ENCODE measurements around the gene LAMC1.
"Not testable (repeated sequence)": the region's sequence is repeated elsewhere in the genome, so short reads cannot be mapped to it uniquely, and the experiment has no call there.

Gene LAMC1

GRCh38 chr1:183148599-183148998 lies 125.4 kb downstream of the LAMC1 start:
- DNase-seq (ENCODE audit: low spot score) = no peak

- DNase-seq (ENCODE audit: low spot score) = no peak
These were observed 126.1 kb downstream of the LAMC1 start for GRCh38 chr1:183149273-183149672.

- DNase-seq (ENCODE audit: low spot score) = not testable (repeated sequence)
These were observed 126.8 kb downstream of the LAMC1 start for GRCh38 chr1:183150032-183150431.

- DNase-seq (ENCODE audit: low spot score) = no peak
These were observed 127.2 kb downstream of the LAMC1 start for GRCh38 chr1:183150445-183150844.

- no peak for DNase-seq (ENCODE audit: low spot score)
These were observed 129.0 kb downstream of the LAMC1 start for GRCh38 chr1:183152180-183152579.

- no peak for DNase-seq (ENCODE audit: low spot score)
These were observed 132.7 kb downstream of the LAMC1 start for GRCh38 chr1:183155939-183156338.

- no peak for DNase-seq (ENCODE audit: low spot score)
These were observed 136.7 kb downstream of the LAMC1 start for GRCh38 chr1:183159960-183160359.

GRCh38 chr1:183161391-183161790 lies 138.2 kb downstream of the LAMC1 start:
- no peak for DNase-seq (ENCODE audit: low spot score)

GRCh38 chr1:183163316-183163715 lies 140.1 kb downstream of the LAMC1 start:
- peak; percentile 63 for DNase-seq (ENCODE audit: low spot score)

GRCh38 chr1:183164340-183164739 lies 141.1 kb downstream of the LAMC1 start:
- DNase-seq (ENCODE audit: low spot score) = peak; percentile 23

- DNase-seq (ENCODE audit: low spot score) = no peak
These were observed 141.7 kb downstream of the LAMC1 start for GRCh38 chr1:183164963-183165362.

- DNase-seq (ENCODE audit: low spot score) = no peak
These were observed 142.2 kb downstream of the LAMC1 start for GRCh38 chr1:183165456-183165855.

- no peak for DNase-seq (ENCODE audit: low spot score)
These were observed 143.2 kb downstream of the LAMC1 start for GRCh38 chr1:183166454-183166853.

- no peak for DNase-seq (ENCODE audit: low spot score)
These were observed 144.5 kb downstream of the LAMC1 start for GRCh38 chr1:183167676-183168075.

- DNase-seq (ENCODE audit: low spot score) = no peak
These were observed 145.1 kb downstream of the LAMC1 start for GRCh38 chr1:183168308-183168707.

GRCh38 chr1:183173828-183174227 lies 150.6 kb downstream of the LAMC1 start:
- DNase-seq (ENCODE audit: low spot score) = no peak

- no peak for DNase-seq (ENCODE audit: low spot score)
These were observed 152.4 kb downstream of the LAMC1 start for GRCh38 chr1:183175631-183176030.

GRCh38 chr1:183178545-183178944 lies 155.3 kb downstream of the LAMC1 start:
- DNase-seq (ENCODE audit: low spot score) = no peak

GRCh38 chr1:183179033-183179432 lies 155.8 kb downstream of the LAMC1 start:
- no peak for DNase-seq (ENCODE audit: low spot score)

GRCh38 chr1:183180218-183180617 lies 157.0 kb downstream of the LAMC1 start:
- peak; percentile 65 for DNase-seq (ENCODE audit: low spot score)

GRCh38 chr1:183180634-183181056 lies 157.4 kb downstream of the LAMC1 start:
- peak; percentile 95 for DNase-seq (ENCODE audit: low spot score)

- DNase-seq (ENCODE audit: low spot score) = no peak
These were observed 162.8 kb downstream of the LAMC1 start, which contains the start of gene LAMC2 for GRCh38 chr1:183185941-183186490. Gene LAMC2 (plus strand): TSS chr1:183186264. CDS start chr1:183186353, 89 bp downstream.

GRCh38 chr1:183186841-183187240 lies 163.6 kb downstream of the LAMC1 start:
- DNase-seq (ENCODE audit: low spot score) = no peak

GRCh38 chr1:183188240-183188639 lies 165.0 kb downstream of the LAMC1 start:
- no peak for DNase-seq (ENCODE audit: low spot score)

All from COLO829 (cell line).